ENCODE data around the gene ACVR1.

DNA sequence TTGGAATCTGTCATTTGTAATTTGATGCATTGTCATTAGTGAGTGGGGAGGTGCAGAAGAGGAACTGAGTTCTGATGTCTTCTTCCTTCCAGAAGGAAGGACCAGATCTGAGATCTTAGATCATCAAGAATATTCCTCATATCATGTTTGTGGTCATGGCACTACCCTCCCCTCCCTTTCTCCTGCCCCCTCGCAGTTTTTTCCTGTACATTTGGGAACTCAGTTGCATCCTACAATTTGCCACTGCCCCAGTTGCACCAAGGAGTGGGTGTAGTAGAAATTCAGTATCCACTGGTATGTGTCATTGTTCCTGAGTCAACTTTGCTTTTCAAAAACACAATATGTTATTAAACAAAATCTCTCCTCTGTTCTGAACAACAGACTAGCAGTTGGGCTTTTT is 26.6 kb upstream of the ACVR1 start:
- TF ChIP-seq CSRNP3 (CRISPR knock-in tag; IDR thresholded peaks at IDR 0.05) (no peak), ZNF565 (CRISPR knock-in tag; conservative IDR thresholded peaks at IDR 0.05; ENCODE audit: low read depth) (no peak), CREB5 (CRISPR knock-in tag; IDR thresholded peaks at IDR 0.05; ENCODE audit: low read depth) (no peak), CSDC2 (CRISPR knock-in tag; IDR thresholded peaks at IDR 0.05) (no peak), ZFP3 (CRISPR knock-in tag; IDR thresholded peaks at IDR 0.05) (no peak), ESRRG (CRISPR knock-in tag; IDR thresholded peaks at IDR 0.05) (no peak), ARNTL (CRISPR knock-in tag; IDR thresholded peaks at IDR 0.05; ENCODE audit: borderline replicate concordance, low read depth) (no peak), RARB (CRISPR knock-in tag; IDR thresholded peaks at IDR 0.05) (no peak), PPARA (CRISPR knock-in tag; IDR thresholded peaks at IDR 0.05; ENCODE audit: borderline replicate concordance) (no peak), GLIS3 (CRISPR knock-in tag; IDR thresholded peaks at IDR 0.05) (no peak), ISL1 (CRISPR knock-in tag; IDR thresholded peaks at IDR 0.05) (no peak)
- TF ChIP-seq, protein P1, sequence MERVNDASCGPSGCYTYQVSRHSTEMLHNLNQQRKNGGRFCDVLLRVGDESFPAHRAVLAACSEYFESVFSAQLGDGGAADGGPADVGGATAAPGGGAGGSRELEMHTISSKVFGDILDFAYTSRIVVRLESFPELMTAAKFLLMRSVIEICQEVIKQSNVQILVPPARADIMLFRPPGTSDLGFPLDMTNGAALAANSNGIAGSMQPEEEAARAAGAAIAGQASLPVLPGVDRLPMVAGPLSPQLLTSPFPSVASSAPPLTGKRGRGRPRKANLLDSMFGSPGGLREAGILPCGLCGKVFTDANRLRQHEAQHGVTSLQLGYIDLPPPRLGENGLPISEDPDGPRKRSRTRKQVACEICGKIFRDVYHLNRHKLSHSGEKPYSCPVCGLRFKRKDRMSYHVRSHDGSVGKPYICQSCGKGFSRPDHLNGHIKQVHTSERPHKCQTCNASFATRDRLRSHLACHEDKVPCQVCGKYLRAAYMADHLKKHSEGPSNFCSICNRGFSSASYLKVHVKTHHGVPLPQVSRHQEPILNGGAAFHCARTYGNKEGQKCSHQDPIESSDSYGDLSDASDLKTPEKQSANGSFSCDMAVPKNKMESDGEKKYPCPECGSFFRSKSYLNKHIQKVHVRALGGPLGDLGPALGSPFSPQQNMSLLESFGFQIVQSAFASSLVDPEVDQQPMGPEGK (CRISPR knock-in tag; IDR thresholded peaks at IDR 0.05; ENCODE audit: borderline replicate concordance), result no peak

All from SK-N-SH treated with all-trans-retinoic acid at 6 μM for 48 hours (cell line).